ENCODE results near the gene PPARD.
A peak's percentile ranks its signal among the peaks of the same experiment; 100 is the strongest.

PPARD gene

DNA sequence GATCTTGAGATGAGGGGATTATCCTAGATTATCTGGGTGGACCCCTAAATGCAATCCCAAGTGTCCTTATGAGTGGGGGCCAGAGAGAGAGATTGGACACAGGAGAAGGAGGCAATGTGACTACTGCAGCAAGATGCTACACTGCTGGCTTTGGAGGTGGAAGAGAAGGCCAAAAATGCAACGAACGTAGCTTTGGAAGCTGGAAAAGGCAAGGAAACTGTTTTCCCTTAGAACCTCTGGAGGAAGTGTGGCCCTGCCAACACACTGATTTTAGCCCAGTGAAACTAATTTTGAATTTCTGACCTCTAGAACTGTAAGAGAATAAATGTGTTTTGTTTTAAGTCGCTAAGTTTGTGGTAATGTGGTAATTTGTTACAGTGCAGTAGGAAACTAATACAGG is 15.7 kb downstream of the PPARD start:
- no peak for DNase-seq

GRCh38 chr6:35359346-35359743 is 17.0 kb downstream of the PPARD start:
- DNase-seq: no peak

GRCh38 chr6:35359744-35360348 is 17.5 kb downstream of the PPARD start:
- peak; percentile 62 for DNase-seq

DNA sequence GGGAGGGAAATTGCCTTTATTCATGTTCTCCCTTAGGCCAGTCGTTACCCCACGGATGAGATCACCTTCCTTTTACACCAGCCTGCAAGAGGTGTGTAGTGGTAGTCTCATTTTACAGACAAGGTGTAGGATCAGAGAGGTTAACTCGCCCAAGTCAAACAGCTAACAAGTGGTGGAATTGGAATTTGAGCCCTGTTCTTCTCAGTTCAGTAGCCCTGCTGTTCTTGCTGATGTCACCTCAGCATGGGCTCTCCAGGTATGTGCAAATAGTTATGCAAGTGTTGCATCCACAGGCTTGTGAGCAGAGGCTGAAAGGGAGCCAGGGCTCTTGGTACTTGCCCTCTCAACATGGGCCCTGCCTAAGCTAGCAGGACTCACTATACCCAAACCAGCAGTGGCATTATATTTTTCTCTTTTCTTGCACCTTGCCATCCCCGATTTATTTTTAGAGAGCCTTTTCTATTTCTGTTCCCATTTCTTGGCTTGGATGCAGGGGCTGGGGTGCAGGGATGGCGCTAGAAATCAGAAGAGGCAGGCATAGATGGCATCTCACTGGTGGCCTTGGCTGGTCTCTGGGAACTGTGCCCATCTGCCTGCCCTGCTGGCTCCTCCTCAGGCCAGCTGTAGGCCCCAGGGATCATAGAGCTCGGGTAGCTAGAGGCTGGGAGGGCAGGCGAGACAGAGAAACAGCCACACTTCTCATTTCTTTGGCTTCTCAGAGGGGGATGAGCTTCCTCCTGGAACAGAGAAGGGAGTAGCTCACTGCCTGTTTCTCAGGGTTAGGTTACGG is 18.2 kb downstream of the PPARD start:
- no peak for DNase-seq

GRCh38 chr6:35362200-35362599 is 19.8 kb downstream of the PPARD start:
- no peak for DNase-seq

DNA sequence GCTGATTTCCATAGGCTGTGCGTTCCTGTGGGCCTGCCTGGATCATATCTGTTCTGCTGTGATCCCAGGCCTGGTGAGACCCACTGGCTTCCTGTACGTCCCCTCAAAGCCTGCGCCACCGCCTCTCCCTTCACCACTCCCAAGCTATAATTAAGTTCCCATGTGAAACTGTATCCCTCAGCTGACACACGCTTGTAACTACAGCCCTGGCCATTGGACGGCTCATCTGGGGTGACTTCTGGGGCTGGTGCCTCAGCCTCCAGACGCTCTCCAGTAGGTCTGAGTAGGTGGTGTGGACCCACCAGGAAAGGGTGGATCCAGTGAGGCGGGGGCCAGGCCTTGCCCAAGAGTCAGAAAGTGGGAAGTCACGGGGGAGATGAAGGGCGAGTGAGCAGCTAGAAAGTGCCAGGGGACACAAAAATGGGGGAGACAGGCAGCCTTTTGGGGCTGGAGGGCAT is 21.0 kb downstream of the PPARD start:
- no peak for DNase-seq

GRCh38 chr6:35365594-35366203 is 23.3 kb downstream of the PPARD start:
- DNase-seq: no peak

DNA sequence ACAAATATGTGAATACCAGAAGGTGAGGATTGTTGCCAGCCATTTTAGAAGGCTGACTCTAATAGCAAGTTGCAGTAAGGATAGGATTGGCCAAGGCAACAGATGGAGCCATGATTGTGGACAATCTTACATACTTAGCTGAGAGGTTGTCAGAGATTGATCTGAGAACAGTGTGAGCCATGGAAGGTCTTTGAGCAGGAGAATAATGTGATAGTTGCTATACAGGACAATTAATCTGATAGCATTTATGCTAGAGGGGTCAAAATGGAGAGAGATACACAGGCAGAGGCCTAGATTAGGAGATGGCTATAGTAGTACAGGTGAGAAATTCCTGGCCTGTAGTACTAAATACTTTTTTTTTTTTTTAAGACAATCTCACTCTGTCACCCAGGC is 23.8 kb downstream of the PPARD start:
- DNase-seq: no peak

DNA sequence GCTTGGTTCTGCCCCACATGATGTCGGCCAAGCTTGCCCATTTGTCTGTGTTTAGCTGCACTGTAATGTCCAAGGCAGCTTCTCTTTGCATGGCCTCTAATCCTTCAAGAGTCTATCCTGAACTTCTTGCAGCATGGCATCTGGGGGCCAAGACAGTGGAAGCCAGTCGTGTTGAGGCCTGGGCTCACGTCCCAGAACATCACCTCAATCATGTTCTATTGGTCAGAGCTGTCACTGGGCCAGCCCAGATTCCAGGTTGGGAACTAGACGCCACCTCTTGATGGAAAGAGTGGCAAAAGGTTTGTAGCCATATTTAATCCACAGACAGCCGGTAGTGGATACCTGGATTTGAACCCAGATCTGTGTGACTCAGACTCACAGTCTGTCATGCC is 25.3 kb downstream of the PPARD start:
- no peak for DNase-seq

DNA sequence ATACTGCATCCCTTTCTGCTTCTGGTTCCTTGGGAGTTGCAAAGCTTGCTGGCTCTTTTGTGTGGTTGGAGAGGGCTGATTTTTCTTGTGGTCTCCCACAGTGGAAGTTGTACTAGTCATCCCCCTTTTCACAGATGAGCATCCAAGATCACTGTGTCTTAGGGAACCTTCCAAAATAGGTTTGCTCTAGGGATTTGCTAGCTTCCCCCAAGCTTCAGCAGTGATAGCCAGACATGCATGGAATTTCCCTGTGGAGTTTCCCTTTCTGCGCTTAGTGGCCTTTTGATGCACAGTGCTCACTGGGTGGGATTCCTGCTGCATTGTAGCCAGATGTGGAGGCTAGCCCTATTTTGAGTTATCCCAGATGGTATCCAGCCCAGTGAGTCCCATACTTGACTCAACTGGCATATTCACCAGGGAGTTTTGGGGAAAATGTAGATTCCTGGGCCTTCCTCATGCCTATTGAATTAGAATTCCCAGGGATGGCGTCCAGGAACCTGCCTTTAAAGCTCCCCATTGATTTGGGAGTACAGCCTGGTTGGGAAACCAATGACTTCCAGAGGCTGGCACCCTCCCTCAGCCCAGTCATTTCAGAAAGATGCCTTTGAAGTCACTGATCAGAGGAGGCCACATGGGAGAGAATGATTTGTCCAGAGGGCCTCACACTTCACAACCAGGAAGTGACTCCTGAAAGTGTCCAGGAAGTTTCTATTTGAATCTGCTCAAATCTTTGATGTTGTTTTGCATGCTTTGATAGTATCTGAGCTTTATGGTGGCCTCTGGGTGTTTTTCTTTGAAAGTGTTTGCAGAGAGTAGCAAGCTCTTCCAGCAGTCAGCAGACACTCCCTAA is 25.9 kb downstream of the PPARD start:
- peak; percentile 27 for DNase-seq

GRCh38 chr6:35370124-35370741 is 27.9 kb downstream of the PPARD start:
- DNase-seq: peak; percentile 93

DNA sequence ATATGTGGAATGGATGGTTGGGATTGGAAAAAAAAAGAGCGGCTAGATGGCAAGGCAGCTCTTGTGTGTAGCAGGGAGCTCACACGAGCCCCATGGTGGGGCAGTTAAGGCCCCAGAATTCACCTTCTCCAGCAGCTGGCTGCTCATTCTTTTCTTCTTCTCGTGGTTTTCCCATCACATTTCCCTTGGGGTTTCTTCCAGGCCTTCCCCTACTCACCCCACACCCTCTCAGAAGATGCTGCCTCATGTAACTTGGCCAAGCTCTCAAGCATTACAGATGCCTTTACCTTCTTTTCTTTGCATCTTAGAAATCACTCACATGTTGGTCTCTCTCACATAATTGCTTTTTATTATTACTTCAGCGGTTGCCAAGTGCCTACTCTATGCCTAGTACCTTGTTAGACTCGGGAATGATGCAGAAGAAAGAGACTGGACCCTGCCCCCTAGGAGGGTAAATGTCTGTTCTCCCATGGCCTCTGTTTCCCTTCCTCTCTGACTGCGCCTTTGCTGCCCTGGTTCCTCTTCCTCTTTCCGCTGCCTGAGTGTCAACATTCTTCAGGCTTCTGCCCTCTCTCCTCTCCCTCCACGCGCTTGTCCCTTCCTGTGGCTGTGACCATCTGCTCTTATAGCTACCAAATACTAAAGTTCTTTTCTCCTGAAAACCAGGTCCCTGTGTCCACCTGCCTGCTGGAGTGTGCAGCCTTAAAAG is 28.6 kb downstream of the PPARD start:
- DNase-seq: peak; percentile 4

GRCh38 chr6:35371494-35372262 is 29.3 kb downstream of the PPARD start:
- DNase-seq: no peak

DNA sequence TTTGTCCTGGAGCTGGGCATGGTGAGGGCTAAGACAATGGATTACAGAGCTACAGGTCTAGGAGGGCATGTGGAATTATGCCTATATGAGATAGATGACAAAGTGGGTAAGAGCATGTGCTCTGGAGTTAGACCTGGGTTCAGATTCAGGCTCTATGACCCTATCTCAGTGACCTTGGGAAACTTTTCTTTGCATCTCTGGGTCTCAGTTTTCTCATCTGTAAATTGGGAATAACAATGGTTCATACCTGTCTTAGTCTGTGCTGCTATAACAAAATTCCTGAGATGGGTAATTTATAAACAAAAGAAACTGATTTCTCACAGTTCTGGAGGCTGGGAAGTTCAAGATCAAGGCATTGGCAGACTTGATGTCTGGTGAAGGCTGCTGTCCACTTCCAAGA is 30.3 kb downstream of the PPARD start:
- no peak for DNase-seq

DNA sequence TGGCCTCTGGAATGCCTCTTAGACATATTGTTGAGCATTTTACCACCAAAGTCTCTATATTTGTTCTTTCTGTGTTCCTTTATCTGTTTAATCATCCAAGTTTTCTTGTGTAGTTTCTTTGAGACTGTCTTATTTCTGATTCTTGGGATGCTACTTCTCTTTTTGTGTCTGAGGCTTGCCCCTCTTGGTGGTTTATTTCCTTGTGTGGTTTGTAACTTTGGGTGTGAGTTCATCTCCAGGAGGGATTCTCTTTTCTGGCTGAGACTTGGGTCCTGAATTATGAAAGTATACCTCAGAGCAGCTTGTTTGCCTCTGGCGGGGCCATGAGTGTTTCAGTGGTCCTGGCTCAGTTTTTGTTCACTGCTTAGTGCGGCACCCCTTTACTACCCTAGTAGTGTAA is 33.9 kb downstream of the PPARD start:
- no peak for DNase-seq

DNA sequence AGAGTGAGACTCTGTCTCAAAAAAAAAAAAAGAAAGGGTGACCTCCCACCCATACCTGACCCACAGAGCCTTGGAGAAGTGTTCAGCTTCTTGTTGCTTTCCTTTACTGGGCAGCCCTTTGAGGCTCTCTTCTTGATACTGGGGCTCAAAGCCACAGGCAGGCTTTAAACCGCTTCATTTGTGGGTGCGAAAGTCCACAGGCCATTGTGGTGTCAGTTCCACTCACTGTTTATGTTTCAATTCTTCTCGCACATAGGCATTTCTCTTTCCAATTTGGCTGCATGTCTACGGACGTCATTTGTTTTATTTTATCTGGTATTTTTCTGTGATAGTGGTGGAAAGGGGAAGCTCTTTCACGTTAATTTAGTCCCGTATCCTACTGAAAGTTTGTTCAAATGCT is 34.6 kb downstream of the PPARD start:
- DNase-seq: no peak

- DNase-seq: no peak
Measured at GRCh38 chr6:35378261-35378660, 35.9 kb downstream of the PPARD start.

- DNase-seq: no peak
Measured at GRCh38 chr6:35381132-35381531, 38.8 kb downstream of the PPARD start.

DNA sequence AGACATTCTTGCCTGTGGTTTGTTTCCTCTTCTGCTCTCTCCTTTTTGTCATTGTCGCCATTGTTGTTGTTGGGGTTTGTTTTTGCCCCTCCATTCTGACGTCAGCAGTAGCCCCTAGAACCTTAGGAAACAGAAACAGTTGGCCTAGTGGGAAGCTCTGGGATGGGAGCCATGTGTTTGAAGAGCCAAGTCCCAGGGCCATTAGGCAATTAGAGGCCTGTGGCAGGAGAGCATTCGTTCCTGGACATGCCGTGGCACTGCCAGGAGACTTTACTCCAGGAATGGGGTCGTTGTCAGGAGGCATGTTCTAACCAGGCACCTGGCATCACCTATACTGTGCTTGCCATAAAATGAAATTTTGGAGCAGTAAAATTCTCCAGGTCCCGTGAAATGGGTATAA is 39.7 kb downstream of the PPARD start:
- no peak for DNase-seq

GRCh38 chr6:35385457-35386202 is 43.3 kb downstream of the PPARD start:
- DNase-seq: no peak

GRCh38 chr6:35386989-35387388 is 44.6 kb downstream of the PPARD start:
- DNase-seq: no peak
